PC-9 (cell line): ENCODE data around the gene SLC5A5. TPM values are rescaled to one million over a fixed set of nuclear protein-coding genes. Genes with fewer than 3 reads are reported as not detected.

ENCODE experiments used
- BruUV-seq: library from RNA; stranded (reverse); fragments of 400-500 nt; replicated peaks from 2 replicates; lab custom pipeline; 2021; lab: Mats Ljungman, UMichigan
- CTCF ChIA-PET: fragments of 300-600 bp; sonication (Branson Sonifier 250); formaldehyde crosslinking; loops from one replicate; lab custom pipeline; 2022; ENCODE audit warnings: antibody characterized with exemption; lab: Charles Lee
- POLR2A ChIA-PET: fragments of 300-600 bp; sonication (Branson Sonifier 250); formaldehyde crosslinking; loops from one replicate; lab custom pipeline; 2022; ENCODE audit warnings: antibody characterized with exemption; ENCODE audit not compliant: unreplicated experiment; lab: Charles Lee
- DNase-seq, 2 experiments: peaks; one replicate each; pipeline versions ENCODE4 v3.0.0 to v3.0.0-alpha.2; 2015 to 2022; ENCODE audit warnings: mixed read lengths in 1 of 2
- H2AFZ ChIP-seq: fragments of 200-600 bp; sonication (generic); 2 replicates; pipeline ENCODE4 v1.8.1; 2017; ENCODE audit warnings: antibody characterized with exemption
- H3F3A ChIP-seq: fragments of 200-600 bp; sonication (generic); 2 replicates; pipeline ENCODE4 v1.8.1; 2017; ENCODE audit warnings: antibody characterized with exemption, mild to moderate bottlenecking, low read depth; ENCODE audit not compliant: insufficient read depth
- H3K27ac ChIP-seq: fragments of 200-600 bp; sonication (generic); 2 replicates; pipeline ENCODE4 v1.6.1; 2016; ENCODE audit warnings: mixed run types
- H3K27me3 ChIP-seq: fragments of 200-600 bp; sonication (generic); 2 replicates; pipeline ENCODE4 v1.6.1; 2016; ENCODE audit warnings: low read depth, mixed run types; ENCODE audit not compliant: insufficient read depth
- H3K36me3 ChIP-seq: fragments of 200-600 bp; sonication (generic); 2 replicates; pipeline ENCODE4 v1.6.1; 2016; ENCODE audit warnings: low read depth, mixed run types
- H3K4me1 ChIP-seq: fragments of 200-600 bp; sonication (generic); replicated peaks from 2 replicates; pipeline ENCODE4 v1.6.1; 2016; ENCODE audit warnings: mixed run types; ENCODE audit not compliant: insufficient read depth
- H3K4me2 ChIP-seq: fragments of 200-600 bp; sonication (generic); 2 replicates; pipeline ENCODE4 v1.6.1; 2017; ENCODE audit warnings: mixed run types
- H3K4me3 ChIP-seq: fragments of 200-600 bp; sonication (generic); 2 replicates; pipeline ENCODE4 v1.6.1; 2016; ENCODE audit warnings: mixed run types
- H3K79me2 ChIP-seq: fragments of 200-600 bp; sonication (generic); 2 replicates; pipeline ENCODE4 v1.6.1; 2017; ENCODE audit warnings: low read depth, mixed run types
- H3K9me2 ChIP-seq: fragments of 200-600 bp; sonication (generic); 2 replicates; pipeline ENCODE4 v1.8.1; 2017; ENCODE audit warnings: mild to moderate bottlenecking; ENCODE audit not compliant: insufficient read depth
- H3K9me3 ChIP-seq: fragments of 200-600 bp; sonication (generic); 2 replicates; pipeline ENCODE4 v1.8.1; 2016; ENCODE audit warnings: low read depth; ENCODE audit not compliant: insufficient read depth
- H4K20me1 ChIP-seq: fragments of 200-600 bp; sonication (generic); 2 replicates; pipeline ENCODE4 v1.8.1; 2017; ENCODE audit not compliant: insufficient read depth
- CTCF ChIP-seq: fragments of 200-600 bp; sonication (generic); conservative IDR thresholded peaks from 2 replicates; pipeline ENCODE4 v1.6.1; 2017; ENCODE audit warnings: mixed run types, antibody characterized with exemption, mild to moderate bottlenecking, moderate library complexity
- EZH2 ChIP-seq: fragments of 200-600 bp; sonication (generic); IDR thresholded peaks from 2 replicates; pipeline ENCODE4 v1.8.0; 2017; ENCODE audit warnings: antibody characterized with exemption, low read depth
- intact Hi-C: fragments of 100-400 bp; cut with micrococcal nuclease; formaldehyde crosslinking; loops from one replicate; pipeline ENCODE4 v1.10.0; 2022; ENCODE audit not compliant: unreplicated experiment
- total RNA-seq: library from RNA; stranded (reverse); gene quantifications from 2 replicates; pipeline ENCODE4 v1.2.3, GENCODE V29; 2021

SLC5A5 gene
- total RNA-seq, 1 experiment from 2014 or later = not detected

GRCh38 chr19:17831419-17831888 is 40.3 kb upstream of the SLC5A5 start:
- H3F3A ChIP-seq = peaks cover 20% of the 10 kb centered on the region
- no peaks in the 10 kb centered on the region for H3K9me2 ChIP-seq
- no peaks in the 10 kb centered on the region for H3K27me3 ChIP-seq
- H3K4me3 ChIP-seq = peak overlapping the region; percentile 61
- H3K27ac ChIP-seq = no peak overlapping the region
- 0 out of 2 replicates have a peak, but pooled peaks cover 3% of the 10 kb centered on the region for H3K79me2 ChIP-seq
- H3K9me3 ChIP-seq = no peaks in the 10 kb centered on the region
- peaks cover 8% of the 10 kb centered on the region for H3K4me1 ChIP-seq
- H4K20me1 ChIP-seq = no peaks in the 10 kb centered on the region
- H2AFZ ChIP-seq = peak overlapping the region; percentile 86
- ChIA-PET CTCF (interaction anchor here (0.7 to 0.8 kb wide), 2 partner anchors 36 to 46 kb away, joined by 3 to 4 read pairs; partner anchors contain the start of gene B3GNT3), POLR2A (interaction anchor here (0.6 to 1.0 kb wide), 3 partner anchors 37 to 377 kb away, joined by 6 to 19 read pairs (median 8); partner anchors contain the start of gene B3GNT3)
- intact Hi-C loops = loop anchor here (2.0 kb wide), 1 partner anchor 35 kb away; no protein-coding TSS in a partner anchor
- TSS peak; percentile 65 for BruUV-seq
- H3K4me2 ChIP-seq = peak overlapping the region; percentile 87
- no peaks in the 10 kb centered on the region for H3K36me3 ChIP-seq
- TF ChIP-seq CTCF (no peak), EZH2 (no peak)
- peak in 1 of 2 experiments; percentile 19 for DNase-seq

- BruUV-seq = no TSS peak
- peaks cover 8% of the 10 kb centered on the region for H3K4me1 ChIP-seq
- H4K20me1 ChIP-seq = no peaks in the 10 kb centered on the region
- TF ChIP-seq EZH2 = no peak
- no peak for TF ChIP-seq CTCF
- CTCF ChIA-PET = no interaction called here
- no peak overlapping the region for H3K4me2 ChIP-seq
- no peaks in the 10 kb centered on the region for H3K9me3 ChIP-seq
- POLR2A ChIA-PET = interaction anchor here (0.6 kb wide), 1 partner anchor 227 kb away, joined by 8 read pairs; no protein-coding TSS in a partner anchor
- H3K27ac ChIP-seq = no peak overlapping the region
- no peaks in the 10 kb centered on the region for H3K9me2 ChIP-seq
- H3K27me3 ChIP-seq = no peaks in the 10 kb centered on the region
- no peak overlapping the region for H2AFZ ChIP-seq
- intact Hi-C loops = no loop called here
- H3F3A ChIP-seq = peaks cover 20% of the 10 kb centered on the region
- 0 out of 2 replicates have a peak, but pooled peaks cover 3% of the 10 kb centered on the region for H3K79me2 ChIP-seq
- H3K36me3 ChIP-seq = no peaks in the 10 kb centered on the region
- no peak for DNase-seq
- no peak overlapping the region for H3K4me3 ChIP-seq
Observed at GRCh38 chr19:17832443-17833208, 39.1 kb upstream of the SLC5A5 start.

- Histone ChIP-seq H3F3A (peaks cover 18% of the 10 kb centered on the region), H3K4me3 (no peak overlapping the region), H3K27ac (no peak overlapping the region), H3K4me2 (no peak overlapping the region), H2AFZ (no peak overlapping the region), H3K4me1 (peaks cover 4% of the 10 kb centered on the region), H3K9me3 (no peaks in the 10 kb centered on the region), H4K20me1 (no peaks in the 10 kb centered on the region), H3K27me3 (no peaks in the 10 kb centered on the region), H3K9me2 (no peaks in the 10 kb centered on the region), H3K79me2 (0 out of 2 replicates have a peak, but pooled peaks cover 3% of the 10 kb centered on the region), H3K36me3 (no peaks in the 10 kb centered on the region)
- ChIA-PET POLR2A (no interaction called here), CTCF (interaction anchor here (0.6 to 0.7 kb wide), 2 partner anchors 19 to 174 kb away, joined by 3 read pairs; no protein-coding TSS in a partner anchor)
- intact Hi-C loops = no loop called here
- TF ChIP-seq EZH2 = no peak
- TF ChIP-seq CTCF = no peak; the same call in 1 of the 2 replicates
- BruUV-seq = no TSS peak
- no peak for DNase-seq
Observed at GRCh38 chr19:17834350-17835181, 37.2 kb upstream of the SLC5A5 start.
